ENCODE data around the gene FOXO3. TPM values are rescaled to one million over a fixed set of nuclear protein-coding genes. Genes with fewer than 3 reads are reported as not detected.
"Not testable (repeated sequence)": the region's sequence is repeated elsewhere in the genome, so short reads cannot be mapped to it uniquely, and the experiment has no call there.

Gene FOXO3
- polyA plus RNA-seq, 4 donors, result 48.7 to 56.5 (median 51.7) TPM

- DNase-seq (ENCODE audit: low read depth in 4 of 4, low spot score in 3 of 4), result no peak
Measured at GRCh38 chr6:108555399-108556052, 5.2 kb upstream of the FOXO3 start.

DNA sequence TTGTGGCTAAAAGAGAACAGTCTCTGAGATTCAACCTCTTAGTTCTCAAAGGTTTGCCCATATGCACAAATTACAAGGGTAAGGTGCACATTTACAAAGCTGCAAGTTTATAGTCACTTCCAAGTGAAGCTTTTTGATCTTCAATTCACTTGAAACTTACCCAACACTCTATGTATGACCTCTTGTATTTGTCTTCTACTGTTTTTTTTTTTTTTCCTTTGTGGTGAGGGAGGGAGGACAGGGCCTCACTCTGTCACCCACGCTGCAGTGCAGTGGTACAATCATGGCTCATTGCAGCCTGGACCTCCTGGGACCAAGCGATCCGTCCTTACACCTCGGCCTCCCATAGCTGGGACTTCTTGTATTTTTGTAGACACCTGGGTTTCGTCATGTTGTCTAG lies 4.5 kb upstream of the FOXO3 start:
- DNase-seq (ENCODE audit: low read depth in 4 of 4, low spot score in 3 of 4), result no peak

DNA sequence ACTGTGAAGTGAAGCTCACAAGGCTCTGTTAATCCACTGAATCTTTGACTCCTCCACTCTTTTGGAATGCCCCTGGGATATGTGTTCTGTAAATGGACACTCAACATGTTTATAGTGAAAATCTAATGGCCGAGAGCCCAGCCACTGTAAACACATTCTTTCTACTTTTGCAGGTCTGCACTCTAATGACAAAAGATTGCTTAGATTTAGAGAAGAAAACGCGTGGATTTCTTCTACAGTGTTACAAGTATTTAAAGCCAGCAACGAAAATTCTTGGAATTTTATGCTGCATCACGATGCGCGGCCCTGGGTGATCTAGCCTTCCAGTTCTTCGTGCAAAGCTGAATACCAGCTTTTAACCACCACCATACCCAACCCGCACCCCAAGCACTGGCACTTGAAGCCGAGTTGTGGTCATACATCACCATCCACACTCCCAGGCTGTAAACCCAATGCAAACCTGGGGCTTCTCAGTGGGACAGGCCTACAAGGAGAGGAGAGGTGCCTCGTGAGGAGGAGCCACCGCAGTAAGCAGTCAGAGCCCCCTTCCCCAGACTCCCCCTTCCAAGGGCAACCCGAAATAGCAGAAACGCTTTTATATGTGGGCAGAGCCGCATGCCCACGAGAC lies 3.7 kb upstream of the FOXO3 start:
- DNase-seq (ENCODE audit: low read depth in 4 of 4, low spot score in 3 of 4), result no peak

DNA sequence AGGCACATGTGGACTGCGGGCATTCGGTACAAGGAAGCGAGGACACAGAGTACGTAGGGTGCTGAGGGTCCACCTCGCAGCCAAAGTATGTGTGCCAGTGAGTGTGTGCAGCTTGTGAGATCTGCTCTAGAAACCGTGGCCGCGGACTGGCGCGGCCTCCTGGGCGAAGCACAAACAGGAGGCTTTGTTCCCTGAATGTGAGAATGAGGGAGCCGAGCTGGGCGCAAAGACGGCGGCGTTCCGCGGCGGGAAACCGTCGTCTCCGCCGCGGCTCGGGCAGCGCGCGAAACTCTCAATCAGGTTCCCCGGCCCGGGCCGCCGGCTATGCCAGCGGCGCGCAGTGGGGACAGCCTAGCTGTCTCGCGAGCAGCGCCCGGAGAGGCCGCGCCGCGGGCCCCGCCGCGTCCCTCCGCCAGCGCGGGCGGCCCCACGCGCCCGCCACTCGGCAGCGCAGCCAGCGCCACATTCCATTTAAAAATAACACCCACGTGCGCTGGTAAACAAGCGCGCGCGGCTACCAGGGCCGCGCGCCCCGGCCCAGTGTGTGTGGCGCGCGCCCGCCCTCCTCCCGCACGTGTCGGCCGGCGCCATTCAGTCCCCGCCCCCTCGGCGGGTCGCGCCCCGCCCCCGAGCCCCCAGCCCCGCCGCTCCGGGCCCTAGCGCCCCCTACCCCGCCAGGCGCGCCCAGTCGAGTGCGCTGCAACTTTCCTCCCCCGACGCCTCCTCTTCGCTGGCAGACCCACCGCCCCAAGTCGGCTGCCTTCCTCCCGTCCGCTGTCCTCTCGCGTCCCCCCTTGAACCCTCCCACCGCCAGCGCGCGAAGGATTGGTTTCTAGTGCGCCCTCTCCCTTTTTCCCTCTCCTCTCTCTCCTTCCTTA lies 3.0 kb upstream of the FOXO3 start:
- peak in 1 of 4 donors; percentile 69 for DNase-seq (ENCODE audit: low read depth in 4 of 4, low spot score in 3 of 4)

DNA sequence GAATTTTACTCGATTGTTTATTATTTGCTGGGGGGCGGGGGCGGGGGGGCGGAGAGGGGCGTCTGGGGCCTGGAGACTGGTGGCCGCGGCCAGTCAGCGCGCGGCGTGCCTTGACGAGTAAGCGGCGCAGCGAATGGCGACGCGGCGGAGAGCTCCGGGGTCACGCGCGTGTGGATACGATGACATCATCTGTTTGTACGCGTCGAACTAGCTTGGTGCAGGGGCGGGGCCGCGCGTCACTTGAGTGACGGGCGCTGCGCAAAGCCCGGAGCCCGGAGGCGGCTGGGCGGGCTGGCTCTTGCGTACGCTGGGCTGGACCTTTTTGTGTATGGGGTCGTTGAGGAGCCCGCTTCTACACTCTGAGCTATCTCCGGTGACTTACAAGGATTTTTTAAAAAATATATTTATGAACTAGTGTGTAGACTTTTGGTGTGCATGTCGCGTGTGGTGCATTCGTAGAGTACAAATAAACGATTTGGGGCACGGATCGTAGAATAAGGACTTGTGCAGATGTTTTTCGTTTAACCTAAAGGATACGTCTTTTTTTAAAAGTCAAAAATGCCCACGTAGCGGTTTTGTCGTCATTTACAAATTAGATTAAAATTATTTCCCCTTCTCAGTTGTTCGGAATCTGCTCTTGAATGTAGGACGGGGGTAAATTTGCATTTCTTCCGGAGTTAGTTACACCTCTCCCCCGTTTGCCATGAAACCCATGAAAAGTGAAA lies 2.2 kb upstream of the FOXO3 start:
- DNase-seq (ENCODE audit: low read depth in 4 of 4, low spot score in 3 of 4), result peak; percentile 96 to 98 (median 98)

- peak in 3 of 4 donors; percentile 76 to 78 (median 76) for DNase-seq (ENCODE audit: low read depth in 4 of 4, low spot score in 3 of 4)
Measured at GRCh38 chr6:108559097-108559883, 1.4 kb upstream of the FOXO3 start.

DNA sequence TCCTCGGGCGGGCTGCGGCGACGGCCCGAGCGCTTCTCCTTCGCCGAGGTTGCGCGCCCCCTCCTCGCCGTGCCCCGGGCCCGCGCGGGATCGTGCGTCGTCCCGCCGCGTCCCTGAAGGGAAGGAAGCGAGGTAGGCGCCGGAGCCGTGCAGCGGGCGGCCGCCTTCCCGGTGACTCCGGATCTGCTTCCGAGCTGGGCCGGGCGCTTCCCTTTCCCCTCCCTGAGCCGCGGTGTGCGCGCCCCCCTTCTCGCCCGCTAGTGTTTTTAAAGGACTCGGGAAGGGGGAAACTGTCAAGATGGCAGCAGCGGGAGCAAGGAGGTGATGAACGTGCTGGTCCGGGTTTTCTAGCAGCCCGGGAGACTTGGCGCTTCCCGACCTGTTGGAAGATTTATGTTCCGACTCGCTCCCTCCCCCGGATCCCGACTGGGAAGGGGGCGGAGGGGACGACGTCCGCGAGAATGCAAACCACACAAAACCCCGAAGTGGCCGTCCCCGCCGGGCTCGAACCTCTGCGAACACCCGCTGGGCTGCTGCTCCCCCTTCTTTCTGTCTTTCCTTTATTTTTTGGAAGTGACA lies 744 bp upstream of the FOXO3 start:
- DNase-seq (ENCODE audit: low read depth in 4 of 4, low spot score in 3 of 4), result peak in 3 of 4 donors; percentile 78 to 84 (median 80)

DNA sequence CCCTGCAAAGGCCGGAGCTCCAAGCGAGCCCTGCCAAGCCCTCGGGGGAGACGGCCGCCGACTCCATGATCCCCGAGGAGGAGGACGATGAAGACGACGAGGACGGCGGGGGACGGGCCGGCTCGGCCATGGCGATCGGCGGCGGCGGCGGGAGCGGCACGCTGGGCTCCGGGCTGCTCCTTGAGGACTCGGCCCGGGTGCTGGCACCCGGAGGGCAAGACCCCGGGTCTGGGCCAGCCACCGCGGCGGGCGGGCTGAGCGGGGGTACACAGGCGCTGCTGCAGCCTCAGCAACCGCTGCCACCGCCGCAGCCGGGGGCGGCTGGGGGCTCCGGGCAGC lies 561 bp downstream of the FOXO3 start:
- DNase-seq (ENCODE audit: low read depth in 4 of 4, low spot score in 3 of 4), result not testable (repeated sequence)

DNA sequence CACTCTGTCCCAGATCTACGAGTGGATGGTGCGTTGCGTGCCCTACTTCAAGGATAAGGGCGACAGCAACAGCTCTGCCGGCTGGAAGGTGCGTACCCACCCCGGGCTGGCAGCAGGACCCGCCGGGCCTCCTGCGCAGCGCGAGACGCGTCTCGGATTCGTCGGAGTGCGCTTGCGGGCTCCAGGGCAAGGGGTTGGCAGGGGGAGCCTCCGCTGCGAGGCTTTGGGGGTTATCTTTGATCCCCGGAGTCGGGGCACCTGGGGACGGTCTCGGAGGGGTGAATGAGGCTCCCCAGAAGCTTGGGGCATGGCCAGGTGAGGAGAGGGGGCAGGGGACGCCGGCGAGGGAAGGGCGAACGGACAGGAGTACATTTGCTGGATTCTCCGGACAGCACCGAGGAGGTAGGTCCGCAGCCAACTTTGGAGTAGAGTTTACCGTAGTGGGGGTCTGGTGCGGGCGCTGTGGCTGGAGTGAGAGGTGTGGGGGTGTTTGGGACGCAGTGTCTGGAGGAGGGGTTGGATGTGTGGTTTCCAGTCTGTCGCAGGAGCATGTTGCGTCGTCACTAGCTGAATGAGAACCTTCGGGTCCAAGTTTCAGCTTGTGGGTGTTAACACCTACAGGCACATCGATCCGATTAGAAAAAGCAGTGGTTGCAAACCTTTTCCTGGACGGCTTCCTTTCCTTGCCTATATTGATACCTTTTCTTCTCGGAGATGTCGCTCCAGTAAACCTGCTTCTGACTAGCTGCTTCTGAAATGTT lies 1.2 kb downstream of the FOXO3 start:
- no peak for DNase-seq (ENCODE audit: low read depth in 4 of 4, low spot score in 3 of 4)

DNA sequence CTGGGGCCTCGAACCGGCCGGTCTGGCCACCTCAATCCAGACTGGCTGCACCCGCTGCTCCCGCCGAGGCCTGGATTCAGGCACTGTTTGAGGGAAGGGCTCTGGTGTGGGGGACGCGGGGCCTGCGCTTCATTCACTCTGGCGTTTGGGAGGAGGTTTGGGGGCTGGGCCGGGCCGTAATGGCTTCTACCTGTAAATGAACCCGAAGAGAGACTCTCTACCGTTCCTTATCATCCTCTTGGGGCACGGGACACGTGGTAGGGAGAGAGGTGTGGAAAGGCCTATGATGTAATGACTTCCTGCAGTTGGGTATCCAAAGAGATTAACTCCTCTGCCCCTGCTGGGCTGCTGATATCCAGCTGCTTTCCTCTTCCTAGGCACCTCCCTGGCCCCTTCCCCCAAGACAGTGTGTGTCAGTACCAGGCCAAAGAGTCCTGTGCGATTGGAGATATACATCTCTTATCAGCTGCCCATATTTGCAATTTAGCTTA lies 1.8 kb downstream of the FOXO3 start:
- no peak for DNase-seq (ENCODE audit: low read depth in 4 of 4, low spot score in 3 of 4)

- DNase-seq (ENCODE audit: low read depth in 4 of 4, low spot score in 3 of 4), result no peak
Measured at GRCh38 chr6:108563292-108563691, 2.6 kb downstream of the FOXO3 start.

DNA sequence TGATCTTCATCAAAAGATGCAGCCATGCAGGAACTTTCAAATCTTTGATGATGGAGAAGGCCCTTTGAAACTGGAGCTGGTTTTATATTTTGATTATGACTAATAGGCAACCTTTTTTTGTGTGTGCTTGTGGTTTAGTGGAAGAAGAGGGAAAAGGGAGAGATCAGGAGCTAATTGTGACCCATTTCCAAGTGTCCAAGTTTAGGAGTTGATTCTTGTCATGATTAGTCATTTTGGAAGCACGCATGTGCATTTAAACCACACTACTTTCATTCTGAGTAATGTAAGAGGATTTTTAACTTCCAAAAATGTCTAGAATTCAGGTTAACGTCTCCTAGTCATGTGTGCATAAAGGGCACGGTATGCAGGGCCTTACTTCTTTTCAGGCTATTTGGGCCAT lies 3.5 kb downstream of the FOXO3 start:
- no peak for DNase-seq (ENCODE audit: low read depth in 4 of 4, low spot score in 3 of 4)

DNA sequence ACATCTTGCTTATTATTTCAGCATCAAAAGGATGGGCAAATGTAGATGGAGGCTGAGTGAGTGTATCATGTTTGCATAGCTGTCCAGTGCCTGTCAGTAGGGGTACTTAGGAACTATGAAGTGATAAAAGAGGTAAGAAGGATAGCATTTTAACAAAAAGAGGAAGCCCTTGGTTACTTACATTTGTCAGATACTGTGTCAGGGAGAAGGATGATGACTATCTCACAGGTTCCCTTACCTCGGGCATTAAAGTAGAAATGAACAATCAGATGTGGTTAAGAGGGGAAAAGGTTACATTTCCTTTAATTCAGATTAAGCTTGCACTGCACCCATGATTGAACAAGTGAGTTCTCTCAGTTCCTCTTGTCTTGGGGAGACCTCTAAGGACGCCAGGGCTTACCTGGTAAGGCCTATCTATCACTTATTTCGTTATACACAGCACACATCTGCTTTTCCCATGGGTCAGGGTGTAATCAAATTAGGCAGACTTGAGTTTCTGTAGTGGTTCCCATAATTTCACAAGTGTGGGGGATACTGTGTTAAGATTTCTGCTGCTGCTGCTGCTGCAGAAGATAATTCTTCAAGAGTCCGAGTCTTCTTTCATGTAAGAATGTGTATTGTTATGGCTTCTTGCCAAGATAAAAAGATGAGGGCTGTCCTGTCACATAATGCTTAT lies 4.5 kb downstream of the FOXO3 start:
- no peak for DNase-seq (ENCODE audit: low read depth in 4 of 4, low spot score in 3 of 4)

GRCh38 chr6:108565893-108566292 lies 5.2 kb downstream of the FOXO3 start:
- DNase-seq (ENCODE audit: low read depth in 4 of 4, low spot score in 3 of 4), result no peak

DNA sequence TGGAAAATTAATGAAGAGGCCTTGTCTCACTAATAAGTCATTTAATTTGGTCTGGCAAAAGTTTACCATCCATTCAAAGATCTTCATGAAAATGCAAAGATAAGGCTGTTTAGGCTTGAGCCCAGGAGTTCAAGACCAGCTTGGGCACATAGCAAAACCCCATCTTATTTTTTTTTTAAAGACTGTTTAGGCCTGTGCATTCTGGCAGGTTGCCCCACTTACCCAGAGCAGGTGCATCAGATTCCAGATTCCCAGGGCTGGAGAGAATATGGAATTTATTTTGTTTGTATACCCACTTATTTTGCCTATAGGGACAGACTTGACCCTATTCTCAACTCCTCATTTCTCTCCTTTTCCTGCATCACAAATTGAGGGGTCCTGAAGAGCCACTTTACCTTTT lies 5.7 kb downstream of the FOXO3 start:
- DNase-seq (ENCODE audit: low read depth in 4 of 4, low spot score in 3 of 4), result no peak

DNA sequence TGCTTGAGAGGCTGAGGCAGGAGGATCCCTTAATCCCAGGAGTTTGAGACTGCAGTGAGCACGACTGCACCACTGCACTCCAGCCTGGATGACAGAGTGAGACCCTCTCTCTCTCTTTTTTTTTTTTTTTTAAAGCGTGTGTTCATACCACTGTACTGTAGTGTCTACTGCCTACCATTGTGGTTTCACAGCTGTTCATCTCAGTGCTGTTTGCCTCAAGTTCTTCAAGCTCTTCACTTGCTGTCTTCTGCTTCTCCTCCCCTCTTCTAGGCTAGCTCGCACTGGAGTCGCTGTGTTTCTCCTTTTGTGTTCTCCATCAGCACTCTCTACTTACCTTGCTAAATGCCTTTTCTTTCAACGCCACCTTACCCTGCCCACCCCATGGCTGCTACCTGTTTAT lies 7.4 kb downstream of the FOXO3 start:
- DNase-seq (ENCODE audit: low read depth in 4 of 4, low spot score in 3 of 4), result no peak

DNA sequence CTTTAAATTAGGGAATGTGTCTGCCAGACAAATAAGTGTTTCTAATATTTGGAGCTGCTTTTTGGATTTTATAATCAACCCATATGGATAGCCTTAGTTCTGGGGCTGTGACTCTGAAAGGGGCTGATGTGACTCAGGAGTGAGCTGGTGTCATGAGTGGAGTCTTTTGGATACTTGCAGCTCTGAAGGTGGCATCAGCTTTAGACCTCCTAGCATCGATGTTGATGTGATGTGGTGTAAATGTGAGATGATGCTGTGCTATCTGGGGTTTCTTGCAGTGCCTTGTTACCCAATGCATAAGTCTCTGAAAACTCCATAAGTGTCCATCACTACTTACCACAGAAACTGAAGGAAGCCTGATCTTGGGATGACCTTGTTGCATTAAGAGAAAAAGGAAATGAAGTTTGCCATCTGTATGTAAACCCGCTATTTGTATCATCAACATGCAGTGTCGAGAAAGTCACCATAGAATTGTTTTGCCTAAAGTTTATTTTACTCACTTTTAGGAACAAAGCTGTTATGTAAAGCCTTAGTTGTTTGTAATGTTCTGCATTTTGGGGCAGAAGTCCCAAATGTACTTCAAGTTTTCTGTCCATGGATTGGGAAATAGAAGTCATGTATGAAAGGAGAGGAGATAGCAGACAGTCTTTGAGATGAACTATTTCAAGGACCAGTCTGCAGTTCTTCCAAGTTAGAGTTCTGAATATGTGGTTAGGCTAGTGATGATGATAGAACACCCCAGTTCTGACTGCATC lies 8.0 kb downstream of the FOXO3 start:
- no peak for DNase-seq (ENCODE audit: low read depth in 4 of 4, low spot score in 3 of 4)

- DNase-seq (ENCODE audit: low read depth in 4 of 4, low spot score in 3 of 4), result no peak
Measured at GRCh38 chr6:108570517-108570916, 9.8 kb downstream of the FOXO3 start.

All from right renal pelvis (tissue), 4 donors.